Measurements from ENCODE around the gene ZNF329. TPM values are rescaled to one million over a fixed set of nuclear protein-coding genes. Genes with fewer than 3 reads are reported as not detected.

Gene ZNF329
- total and polyA plus RNA-seq, 2 experiments from 2014 or later, result 2.7 to 16.9 TPM

DNA sequence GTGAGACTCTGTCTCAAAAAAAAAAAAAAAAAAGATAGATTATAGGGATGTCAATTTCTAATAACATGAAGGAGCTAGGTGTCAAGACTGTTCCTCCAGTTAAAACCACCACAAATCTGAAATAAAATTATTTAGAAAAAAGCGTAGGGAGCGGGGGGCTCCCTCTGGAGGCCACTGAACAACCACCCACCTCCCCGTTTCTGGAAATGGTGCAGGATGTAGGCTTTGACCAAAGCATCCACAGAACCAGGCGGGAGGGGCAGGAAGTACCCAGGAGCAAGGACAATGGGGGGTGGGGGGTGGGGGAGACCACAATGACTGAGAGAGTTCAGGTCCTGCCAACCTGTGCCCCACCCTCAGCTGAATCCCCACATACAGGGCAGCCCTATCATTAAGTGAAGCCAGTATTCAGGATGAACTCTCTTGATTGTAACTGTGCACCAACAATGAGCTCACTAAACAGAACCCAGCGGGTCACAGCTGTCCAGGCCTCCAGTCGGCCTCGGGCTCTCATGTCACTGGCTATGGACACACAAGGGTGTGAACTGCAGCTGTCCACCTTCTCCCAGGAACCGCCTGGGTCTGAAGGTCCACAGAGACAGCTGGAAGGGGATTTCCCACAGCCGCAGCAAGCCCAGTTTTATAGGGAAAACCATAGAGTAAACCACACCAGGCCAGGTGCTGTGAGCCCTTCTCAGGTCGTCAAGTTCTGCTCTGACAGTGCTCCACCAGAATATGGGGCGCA is 59.2 kb downstream of the ZNF329 start:
- Mint-ChIP-seq H3K27ac (peak overlapping the region; percentile 33; the same call in 1 of the 2 replicates), H3K9me3 (peaks cover 22% of the 10 kb centered on the region; the same call in 2 of the 3 replicates), H3K4me1 (peaks cover 4% of the 10 kb centered on the region; the same call in 2 of the 3 replicates), H3K36me3 (ENCODE audit: low read depth) (peaks cover 54% of the 10 kb centered on the region), H3K27me3 (ENCODE audit: insufficient read depth, low read depth, poor library complexity) (peaks cover 12% of the 10 kb centered on the region), H3K4me3 (no peak overlapping the region)
- peak overlapping the region; percentile 74; the same call in 1 of the 2 replicates for H3K27ac ChIP-seq (ENCODE audit: low read depth)
- peaks cover 10% of the 10 kb centered on the region for H3K79me2 ChIP-seq (replicated peaks; ENCODE audit: insufficient read depth)
- no peaks in the 10 kb centered on the region for H3K9me2 ChIP-seq (ENCODE audit: insufficient read depth)
- ATAC-seq, result peak; percentile 58
- no peaks in the 10 kb centered on the region for H4K20me1 ChIP-seq (replicated peaks; ENCODE audit: insufficient read depth)
- no peaks in the 10 kb centered on the region for H3K36me3 ChIP-seq (ENCODE audit: insufficient read depth)
- no peak overlapping the region for H2AFZ ChIP-seq
- no peaks in the 10 kb centered on the region for H3K27me3 ChIP-seq (ENCODE audit: insufficient read depth)
- H3K4me2 ChIP-seq, result 0 out of 2 replicates have a peak overlapping the region, but pooled peaks have one; percentile 17
- H3K4me3 ChIP-seq, result no peak overlapping the region
- peaks cover 7% of the 10 kb centered on the region; the same call in 1 of the 2 replicates for H3K4me1 ChIP-seq (ENCODE audit: insufficient read depth)
- TF ChIP-seq POLR2AphosphoS5 (IDR thresholded peaks at IDR 0.05; ENCODE audit: low read depth), result no peak
- TF ChIP-seq, protein P1, sequence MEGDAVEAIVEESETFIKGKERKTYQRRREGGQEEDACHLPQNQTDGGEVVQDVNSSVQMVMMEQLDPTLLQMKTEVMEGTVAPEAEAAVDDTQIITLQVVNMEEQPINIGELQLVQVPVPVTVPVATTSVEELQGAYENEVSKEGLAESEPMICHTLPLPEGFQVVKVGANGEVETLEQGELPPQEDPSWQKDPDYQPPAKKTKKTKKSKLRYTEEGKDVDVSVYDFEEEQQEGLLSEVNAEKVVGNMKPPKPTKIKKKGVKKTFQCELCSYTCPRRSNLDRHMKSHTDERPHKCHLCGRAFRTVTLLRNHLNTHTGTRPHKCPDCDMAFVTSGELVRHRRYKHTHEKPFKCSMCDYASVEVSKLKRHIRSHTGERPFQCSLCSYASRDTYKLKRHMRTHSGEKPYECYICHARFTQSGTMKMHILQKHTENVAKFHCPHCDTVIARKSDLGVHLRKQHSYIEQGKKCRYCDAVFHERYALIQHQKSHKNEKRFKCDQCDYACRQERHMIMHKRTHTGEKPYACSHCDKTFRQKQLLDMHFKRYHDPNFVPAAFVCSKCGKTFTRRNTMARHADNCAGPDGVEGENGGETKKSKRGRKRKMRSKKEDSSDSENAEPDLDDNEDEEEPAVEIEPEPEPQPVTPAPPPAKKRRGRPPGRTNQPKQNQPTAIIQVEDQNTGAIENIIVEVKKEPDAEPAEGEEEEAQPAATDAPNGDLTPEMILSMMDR (conservative IDR thresholded peaks at IDR 0.05; ENCODE audit: low read depth in 2 of 2), result peak; percentile 44 to 56
- no peaks in the 10 kb centered on the region for H3F3A ChIP-seq (replicated peaks; ENCODE audit: low read depth)
- peak; percentile 67 for DNase-seq (ENCODE audit: low spot score)

DNA sequence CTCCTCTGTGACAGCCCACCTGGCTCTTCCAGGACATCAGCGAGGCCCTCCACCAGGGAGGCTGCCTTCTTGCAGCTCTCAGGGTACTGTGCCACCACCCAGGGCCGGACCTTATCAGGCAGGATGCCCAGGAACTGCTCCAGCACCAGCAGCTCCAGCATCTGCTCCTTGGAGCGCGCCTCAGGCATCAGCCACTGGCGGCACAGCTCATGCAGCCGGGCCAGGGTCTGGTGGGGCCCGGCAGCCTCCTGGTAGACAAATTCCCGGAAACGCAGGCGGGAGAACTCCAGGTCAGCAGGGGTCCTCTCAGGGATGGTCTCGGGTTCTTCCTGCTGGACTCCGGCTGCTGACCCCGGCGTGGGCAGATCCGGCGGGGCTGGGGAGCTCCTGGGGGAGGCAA is 60.7 kb downstream of the ZNF329 start:
- no peaks in the 10 kb centered on the region for H3F3A ChIP-seq (replicated peaks; ENCODE audit: low read depth)
- no peak for TF ChIP-seq STAT1 (IDR thresholded peaks at IDR 0.05; ENCODE audit: unreplicated experiment)
- no peak for TF ChIP-seq POLR2AphosphoS5 (IDR thresholded peaks at IDR 0.05; ENCODE audit: low read depth)
- no peaks in the 10 kb centered on the region for H3K36me3 ChIP-seq (ENCODE audit: insufficient read depth)
- DNase-seq (ENCODE audit: low spot score) (no peak), ATAC-seq (no peak)
- no peak overlapping the region for H3K4me2 ChIP-seq
- Mint-ChIP-seq H3K27ac (no peak overlapping the region), H3K9me3 (peaks cover 22% of the 10 kb centered on the region; the same call in 2 of the 3 replicates), H3K4me3 (no peak overlapping the region), H3K27me3 (ENCODE audit: insufficient read depth, low read depth, poor library complexity) (peaks cover 12% of the 10 kb centered on the region), H3K4me1 (peaks cover 4% of the 10 kb centered on the region; the same call in 2 of the 3 replicates), H3K36me3 (ENCODE audit: low read depth) (peaks cover 55% of the 10 kb centered on the region)
- no peaks in the 10 kb centered on the region; the same call in 1 of the 2 replicates for H3K79me2 ChIP-seq (replicated peaks; ENCODE audit: insufficient read depth)
- peaks cover 7% of the 10 kb centered on the region; the same call in 1 of the 2 replicates for H3K4me1 ChIP-seq (ENCODE audit: insufficient read depth)
- no peaks in the 10 kb centered on the region for H3K9me2 ChIP-seq (ENCODE audit: insufficient read depth)
- no peak overlapping the region for H3K4me3 ChIP-seq
- H3K27ac ChIP-seq (ENCODE audit: low read depth), result no peak overlapping the region
- H2AFZ ChIP-seq, result no peak overlapping the region
- no peaks in the 10 kb centered on the region for H3K27me3 ChIP-seq (ENCODE audit: insufficient read depth)
- no peaks in the 10 kb centered on the region for H4K20me1 ChIP-seq (replicated peaks; ENCODE audit: insufficient read depth)

DNA sequence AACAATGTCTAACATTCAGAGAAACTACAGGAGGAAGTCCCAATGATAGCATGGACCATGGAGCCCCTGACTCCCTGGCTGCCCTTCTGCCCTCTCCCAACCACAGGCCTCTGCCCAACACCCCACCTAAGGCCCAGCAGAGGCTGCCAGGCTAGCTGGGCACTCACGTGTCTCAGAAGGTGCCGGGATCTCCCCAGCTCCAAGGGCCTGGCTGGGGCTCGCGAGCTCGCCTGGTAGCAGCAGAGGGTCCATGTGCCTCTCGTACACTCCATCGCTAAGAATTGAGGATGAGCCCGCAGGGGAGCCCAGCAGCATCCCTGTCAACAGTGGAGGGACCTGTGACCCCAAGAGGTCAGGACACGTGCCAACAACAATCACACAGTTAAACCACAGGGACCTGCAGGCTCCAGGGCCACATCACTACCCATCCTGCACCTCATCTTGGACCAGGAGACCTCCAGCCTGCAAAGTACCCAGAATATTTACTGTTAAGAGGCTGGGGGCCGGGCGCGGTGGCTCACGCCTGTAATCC is 62.0 kb downstream of the ZNF329 start:
- no peak for TF ChIP-seq NANOG (IDR thresholded peaks at IDR 0.05; ENCODE audit: borderline replicate concordance)
- no peak overlapping the region for H3K27ac Mint-ChIP-seq
- no peak overlapping the region for H3K27ac ChIP-seq (ENCODE audit: low read depth)
- H3K27me3 ChIP-seq (ENCODE audit: insufficient read depth), result no peaks in the 10 kb centered on the region
- H3K9me3 Mint-ChIP-seq, result peaks cover 26% of the 10 kb centered on the region
- H3K4me3 Mint-ChIP-seq, result no peak overlapping the region
- 0 out of 2 replicates have a peak, but pooled peaks cover 4% of the 10 kb centered on the region for H3F3A ChIP-seq (replicated peaks; ENCODE audit: low read depth)
- H3K36me3 ChIP-seq (ENCODE audit: insufficient read depth), result no peaks in the 10 kb centered on the region
- DNase-seq (ENCODE audit: low spot score) (no peak), ATAC-seq (no peak)
- no peaks in the 10 kb centered on the region for H3K79me2 ChIP-seq (replicated peaks; ENCODE audit: insufficient read depth)
- H3K4me3 ChIP-seq, result no peak overlapping the region
- peaks cover 7% of the 10 kb centered on the region; the same call in 1 of the 2 replicates for H3K4me1 ChIP-seq (ENCODE audit: insufficient read depth)
- H4K20me1 ChIP-seq (replicated peaks; ENCODE audit: insufficient read depth), result no peaks in the 10 kb centered on the region
- H2AFZ ChIP-seq, result no peak overlapping the region
- H3K4me1 Mint-ChIP-seq, result peaks cover 4% of the 10 kb centered on the region; the same call in 2 of the 3 replicates
- H3K36me3 Mint-ChIP-seq (ENCODE audit: low read depth), result peaks cover 60% of the 10 kb centered on the region
- H3K9me2 ChIP-seq (ENCODE audit: insufficient read depth), result no peaks in the 10 kb centered on the region
- peaks cover 11% of the 10 kb centered on the region for H3K27me3 Mint-ChIP-seq (ENCODE audit: insufficient read depth, low read depth, poor library complexity)
- no peak overlapping the region for H3K4me2 ChIP-seq
